GM19035 (cell line): ENCODE data around the gene SOX8.

Experiments used
- ATAC-seq: cut with Tn5 transposase; IDR thresholded peaks from one replicate; pipeline ENCODE4 v1.9.1; 2021; ENCODE audit not compliant: unreplicated experiment

The SOX8 gene

DNA sequence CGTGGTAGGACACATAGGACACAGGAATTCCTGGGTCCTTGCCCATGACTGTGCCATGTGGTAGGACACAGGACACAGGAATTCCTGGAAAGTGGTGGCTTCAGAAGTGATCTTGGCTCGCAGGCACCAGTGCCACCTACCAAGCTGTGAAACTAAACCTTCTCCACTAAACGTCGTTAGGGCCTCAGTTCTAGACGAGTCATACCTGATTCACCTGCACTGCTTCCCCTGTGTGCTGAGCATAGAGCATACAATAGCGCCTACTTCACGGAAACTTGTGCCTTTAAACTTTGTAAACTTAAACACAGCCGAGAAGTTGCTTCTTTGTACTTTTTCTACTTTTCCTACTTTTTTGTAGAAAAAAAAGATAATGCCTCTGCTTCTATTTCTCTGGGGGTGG, 4.8 kb downstream of the SOX8 start:
- no peak for ATAC-seq

DNA sequence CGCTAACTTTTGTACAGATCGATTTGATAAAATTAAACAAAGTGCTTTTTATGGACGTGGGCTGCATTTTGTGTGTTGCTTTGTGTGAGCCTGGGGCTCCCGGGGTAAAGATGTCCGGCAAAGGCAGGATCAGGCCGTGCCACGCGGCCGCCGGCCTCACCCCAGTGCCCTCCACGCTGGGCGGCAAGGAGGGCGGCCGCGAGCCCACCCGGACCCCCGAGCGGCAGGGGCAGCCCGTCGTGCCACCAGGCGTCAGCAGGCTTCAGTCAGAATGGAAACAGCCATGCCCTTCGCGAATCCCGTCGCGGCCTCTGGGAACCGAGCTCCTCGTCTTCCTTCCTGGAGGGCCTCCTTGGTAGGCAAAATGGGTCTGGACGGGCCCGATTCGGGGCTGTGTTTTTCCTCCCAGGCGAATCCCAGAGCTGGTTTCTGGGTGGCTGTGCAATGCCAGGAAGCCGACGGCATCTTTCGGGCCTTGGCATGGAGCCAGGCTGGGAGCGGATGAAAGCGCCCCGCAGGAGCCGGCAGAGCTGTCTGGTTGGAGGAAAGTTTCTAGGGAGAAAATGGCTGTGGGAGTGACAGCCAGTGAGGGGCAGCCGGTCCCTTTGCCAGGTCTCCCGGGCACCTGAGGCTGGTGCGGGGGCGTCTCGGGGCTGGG, 5.5 kb downstream of the SOX8 start:
- ATAC-seq, result no peak

DNA sequence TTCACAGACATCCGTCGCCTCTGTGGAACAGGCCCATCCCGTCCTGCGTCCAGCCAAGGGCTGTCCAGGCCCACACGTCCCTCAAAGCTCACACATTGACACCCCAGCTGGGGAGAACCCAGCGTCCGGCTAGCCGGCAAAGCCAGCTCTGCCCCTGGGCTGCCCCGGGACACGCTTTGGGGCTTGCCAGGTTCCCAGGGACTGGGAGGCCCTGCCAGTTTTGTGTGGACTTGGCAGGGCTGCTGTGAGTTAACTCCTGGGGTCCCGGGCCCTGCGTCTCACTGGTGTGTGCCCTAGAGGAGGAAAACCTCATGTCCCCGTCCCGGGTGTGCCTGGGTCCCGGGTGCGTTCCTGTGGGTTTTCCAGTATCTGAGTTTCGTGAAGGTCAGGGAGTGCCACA, 6.3 kb downstream of the SOX8 start:
- no peak for ATAC-seq

DNA sequence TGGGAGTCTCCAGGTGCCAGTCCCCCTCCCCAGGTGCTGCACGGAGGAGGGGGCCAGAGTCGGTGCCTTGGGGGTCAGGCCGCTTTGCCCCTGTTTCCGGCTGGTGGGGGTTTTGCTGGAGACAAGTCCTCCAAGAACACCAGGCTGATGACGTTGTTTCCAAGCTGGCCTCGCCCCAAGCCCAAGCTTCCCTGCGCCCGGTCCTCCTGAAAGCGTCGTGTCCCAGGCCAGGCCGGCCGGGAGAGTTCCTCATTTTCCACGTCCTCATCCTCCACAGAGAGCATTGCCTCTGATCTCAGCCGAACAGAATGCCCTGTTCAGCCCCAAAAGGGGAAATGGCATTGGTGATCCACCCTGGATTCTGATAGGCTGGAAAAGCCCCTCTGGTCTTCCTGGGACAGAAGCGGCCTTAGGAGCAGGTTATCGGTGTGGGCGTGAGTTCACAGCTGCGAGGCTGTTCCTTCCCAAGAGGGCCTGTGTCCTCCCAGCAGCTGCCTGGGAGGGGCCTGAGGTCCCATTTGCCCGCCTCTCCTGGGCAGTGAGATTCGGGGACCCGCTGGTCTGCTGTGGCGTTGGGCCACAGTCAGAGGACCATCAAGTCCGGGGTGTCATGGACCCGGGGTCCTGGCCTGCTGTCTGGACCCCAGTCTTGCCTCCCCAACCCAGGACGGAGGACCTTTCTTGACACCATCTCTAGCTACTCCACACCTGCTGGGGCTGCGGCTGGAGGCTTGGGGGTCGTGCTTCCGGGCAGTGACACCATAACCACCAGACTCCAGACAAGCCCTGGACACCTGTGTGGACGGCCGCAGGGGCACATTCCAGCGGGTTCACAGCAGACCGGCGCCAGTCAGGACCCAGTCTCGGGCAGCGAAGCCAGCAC, 7.1 kb downstream of the SOX8 start:
- no peak for ATAC-seq

DNA sequence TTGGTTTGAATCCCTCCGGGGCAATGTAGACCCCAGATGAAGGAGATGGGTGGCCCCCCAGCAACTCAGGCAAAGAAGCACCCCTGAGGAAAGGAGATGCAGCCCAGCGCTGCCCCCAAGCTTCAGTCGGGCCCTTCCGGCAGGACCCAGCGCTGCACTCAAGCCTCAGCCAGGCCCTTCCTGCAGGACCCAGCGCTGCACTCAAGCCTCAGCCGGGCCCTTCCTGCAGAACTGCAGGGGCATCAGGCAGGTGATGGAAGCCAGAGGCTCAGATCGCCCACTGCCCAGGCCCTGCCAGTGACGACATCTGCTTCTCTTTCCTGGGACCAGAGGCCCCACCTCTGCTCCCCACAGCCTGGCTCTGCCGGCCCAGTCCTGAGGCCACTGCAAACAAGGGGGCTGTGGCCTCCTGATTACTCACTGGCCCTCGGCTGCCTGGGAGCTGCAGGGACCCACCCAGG, 7.8 kb downstream of the SOX8 start:
- ATAC-seq, result no peak

DNA sequence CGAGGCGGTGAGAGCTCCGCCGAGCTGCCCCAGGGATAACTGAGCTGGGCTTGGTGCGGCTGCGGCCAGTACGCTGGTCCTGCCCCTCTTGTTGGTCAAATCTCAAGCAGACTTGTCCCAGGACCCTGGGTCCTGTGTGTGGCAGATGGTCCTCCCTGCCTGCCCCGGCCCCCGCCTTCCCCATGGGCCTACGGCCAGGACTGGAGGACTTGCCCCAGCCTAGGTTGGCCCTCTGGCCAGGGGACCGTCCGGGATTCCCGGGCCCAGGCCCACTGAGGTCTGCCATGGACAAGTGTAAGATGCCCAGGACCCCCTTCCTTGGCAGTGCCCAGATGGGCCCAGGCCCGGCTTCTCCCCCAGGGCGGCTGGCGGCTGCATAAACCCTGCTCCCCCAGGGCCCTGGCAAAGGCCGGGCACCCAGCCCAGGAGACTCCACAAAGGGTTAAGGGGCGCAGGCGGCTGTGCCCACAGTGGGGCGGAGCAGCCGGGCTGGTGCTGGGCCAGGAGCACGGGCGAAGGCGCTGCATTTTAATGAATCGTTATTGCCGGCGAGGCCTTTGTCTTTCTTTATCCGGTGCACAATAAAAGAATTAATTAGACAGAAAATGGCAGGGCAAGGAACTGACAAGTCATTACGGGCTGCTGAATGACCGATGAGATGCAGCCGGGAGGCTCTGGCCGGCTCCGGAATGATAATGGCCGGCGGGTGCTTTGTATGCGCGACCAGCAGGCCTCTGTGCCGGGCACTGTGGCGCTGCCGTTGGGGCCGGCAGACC, 9.1 kb downstream of the SOX8 start:
- ATAC-seq, result no peak

DNA sequence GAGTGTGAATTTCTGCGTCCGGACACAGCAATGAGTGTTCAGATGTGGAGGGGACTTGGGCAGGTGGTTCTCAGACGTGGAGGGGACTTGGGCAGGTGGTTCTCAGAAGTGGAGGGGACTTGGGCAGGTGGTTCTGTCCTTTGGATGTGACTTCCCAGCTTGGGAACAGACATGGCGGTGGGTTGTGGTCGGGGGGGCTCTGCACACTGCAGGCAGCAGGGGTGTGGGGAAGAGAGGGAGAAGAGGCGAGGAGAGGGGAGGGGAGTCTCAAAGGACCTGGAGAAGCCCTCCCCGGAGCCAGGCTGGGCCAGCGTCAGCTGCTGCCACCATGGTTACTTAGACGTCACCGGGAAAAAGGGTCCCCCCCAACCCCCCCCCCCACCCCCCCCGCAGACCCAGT, 9.8 kb downstream of the SOX8 start:
- ATAC-seq, result no peak

DNA sequence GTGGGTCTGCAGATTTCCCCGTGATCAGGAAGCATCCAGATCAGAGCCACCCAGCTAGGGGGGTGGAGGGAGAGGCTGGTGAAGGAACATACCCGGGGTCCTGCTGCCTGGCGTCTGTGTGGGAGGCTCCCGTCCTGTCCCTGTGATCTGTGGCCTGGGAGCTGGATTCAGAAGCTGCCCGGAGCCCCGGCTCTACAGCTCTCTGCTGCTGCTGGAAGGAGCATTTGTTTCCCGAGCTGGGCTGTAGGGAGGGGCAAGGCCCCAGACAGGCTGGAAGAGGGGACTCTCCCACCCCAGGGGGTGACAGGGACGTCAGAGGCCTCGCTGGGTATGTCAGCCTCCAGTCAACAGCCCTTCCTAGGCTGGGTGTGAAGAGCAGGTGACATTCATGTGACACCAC, 10.2 kb downstream of the SOX8 start:
- no peak for ATAC-seq

DNA sequence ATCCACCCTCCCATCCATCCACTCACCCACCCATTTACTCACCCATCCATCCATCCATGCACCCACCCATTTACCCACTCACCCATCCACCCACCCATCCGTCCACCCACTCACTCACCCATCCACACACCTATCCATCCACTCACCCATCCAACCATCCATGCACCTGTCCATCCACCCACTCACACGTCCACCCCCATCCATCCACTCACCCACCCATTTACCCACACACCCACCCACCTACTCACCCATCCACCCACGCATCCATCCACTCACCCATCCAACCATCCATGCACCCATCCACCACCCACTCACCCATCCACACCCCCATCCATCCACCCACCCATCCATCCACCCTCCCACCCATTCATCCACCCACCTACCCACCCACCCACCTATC, 12.2 kb downstream of the SOX8 start:
- ATAC-seq, result no peak

DNA sequence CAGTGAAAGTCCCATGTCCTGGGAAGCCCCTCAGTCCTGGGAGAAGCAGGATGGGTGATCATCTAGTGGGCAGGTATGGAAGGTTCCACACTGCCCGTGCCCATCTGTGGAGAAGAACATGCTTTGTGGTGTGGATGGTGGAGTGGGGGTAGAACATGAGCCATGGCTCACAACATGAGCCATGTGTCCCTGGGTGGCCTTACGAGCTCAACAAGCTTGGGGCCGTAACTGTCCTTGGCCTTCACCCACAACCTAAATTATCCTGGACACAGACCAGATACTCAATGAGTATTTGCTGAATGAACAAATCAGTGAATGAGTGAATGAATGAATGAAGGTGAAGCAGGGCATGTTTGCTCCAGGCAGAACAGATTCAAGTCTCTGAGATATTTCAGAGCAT, 13.5 kb downstream of the SOX8 start:
- ATAC-seq, result no peak

DNA sequence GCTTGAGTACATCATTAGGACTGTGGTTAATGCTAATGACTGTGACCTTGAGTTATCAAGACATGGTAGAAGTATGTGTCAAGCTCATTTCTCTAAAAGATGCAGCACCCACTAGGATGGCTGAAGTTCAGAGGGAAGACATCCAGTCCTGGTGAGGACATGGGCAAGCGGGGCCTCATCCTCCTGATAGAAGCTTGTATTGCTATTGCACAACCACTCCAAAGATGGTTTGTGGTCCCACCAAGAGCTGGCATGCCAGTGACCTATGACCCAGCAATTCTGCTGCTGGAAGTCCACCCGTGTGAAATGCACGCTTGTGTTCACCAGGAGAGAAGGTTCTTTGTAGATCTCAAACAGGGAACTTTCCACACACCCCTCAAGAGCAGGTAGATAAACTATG, 14.2 kb downstream of the SOX8 start:
- ATAC-seq, result no peak

DNA sequence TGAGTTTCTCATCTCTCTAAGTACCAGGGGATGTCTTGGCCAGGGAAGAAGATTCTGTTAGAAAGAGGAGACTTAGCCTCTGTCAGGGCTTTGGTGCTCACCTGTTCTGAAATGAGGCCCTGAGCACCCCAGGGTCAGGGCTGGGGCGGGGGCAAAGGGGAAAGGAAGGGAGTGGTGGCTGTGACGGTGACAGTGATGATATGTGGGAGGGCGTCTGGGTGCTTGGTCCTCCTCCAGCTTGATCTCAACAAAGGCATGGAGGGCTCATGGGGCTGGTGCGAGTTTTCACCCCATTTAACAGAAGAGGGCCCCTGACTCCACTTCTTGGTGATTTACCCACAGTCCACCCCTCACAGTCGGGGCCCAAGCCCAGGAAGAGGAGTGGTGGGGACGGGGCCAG, 15.1 kb downstream of the SOX8 start:
- no peak for ATAC-seq

DNA sequence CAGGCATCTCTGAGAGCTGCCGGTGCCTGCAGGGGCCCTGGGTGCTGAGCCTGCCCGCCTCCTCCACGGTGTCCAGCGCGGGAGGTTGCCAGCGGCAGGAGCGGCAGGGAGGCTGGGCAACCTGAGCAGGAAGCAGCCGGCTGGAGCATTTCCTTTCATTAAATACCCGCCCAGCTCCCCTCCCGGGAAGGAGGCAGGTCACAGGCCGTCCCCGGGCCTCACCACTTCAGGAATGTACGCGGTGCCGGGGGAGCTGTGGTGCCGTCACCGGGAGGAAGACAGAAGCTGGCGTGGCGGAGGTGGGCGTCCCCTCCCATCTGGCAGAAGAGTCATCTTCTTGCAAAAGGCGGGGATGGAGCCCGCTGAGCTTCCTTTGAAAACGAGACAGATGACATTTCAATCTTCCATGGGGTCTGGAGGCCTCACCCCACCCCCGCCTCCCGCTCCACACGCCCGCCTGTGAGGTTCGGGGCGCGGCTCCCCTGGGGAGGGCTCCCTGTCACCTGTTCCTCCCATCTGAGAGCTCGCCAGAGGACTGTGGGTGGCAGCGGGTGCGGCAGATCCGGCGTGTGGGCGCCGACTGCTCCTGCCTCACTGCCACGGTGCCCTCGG, 16.0 kb downstream of the SOX8 start:
- no peak for ATAC-seq

DNA sequence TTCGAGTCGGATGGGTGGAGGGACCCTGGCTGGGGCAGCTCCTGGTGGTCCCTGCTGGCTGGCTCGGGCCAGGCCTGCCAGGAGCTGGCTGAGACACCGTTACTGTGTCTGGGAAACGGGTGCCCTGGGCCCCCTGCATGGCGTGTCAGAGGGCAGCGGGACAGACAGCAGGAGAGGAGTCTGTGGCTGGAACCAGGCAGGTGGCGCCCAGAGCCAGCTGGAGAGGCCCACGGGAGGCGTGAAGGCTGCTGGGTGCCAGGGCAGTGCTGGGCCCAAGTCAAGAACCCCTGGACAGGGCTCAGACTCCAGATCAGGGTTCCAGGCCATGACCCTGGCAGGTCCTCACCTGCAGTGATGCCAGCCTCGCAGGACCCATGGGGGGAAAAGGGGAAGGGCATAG, 16.6 kb downstream of the SOX8 start:
- no peak for ATAC-seq

DNA sequence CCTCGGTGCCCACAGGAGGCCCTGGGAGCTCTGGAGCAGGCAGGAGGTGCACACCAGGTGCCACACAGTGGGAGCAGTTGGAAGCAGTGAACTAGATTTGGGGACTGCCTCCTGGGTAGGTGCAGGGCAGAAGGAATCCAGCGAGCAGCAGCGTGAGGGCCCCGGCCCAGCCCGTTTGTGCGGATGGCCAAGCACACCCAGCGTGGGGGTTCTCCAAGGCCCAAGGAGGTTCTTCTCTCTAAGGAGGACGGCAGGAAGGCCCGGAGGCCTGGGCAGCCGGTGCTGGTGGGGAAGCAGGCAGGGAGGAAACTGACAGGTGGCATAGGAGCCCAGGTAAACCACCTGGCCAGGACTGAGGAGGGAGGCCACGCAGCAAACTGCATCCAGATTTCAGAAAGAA, 17.0 kb downstream of the SOX8 start:
- no peak for ATAC-seq

DNA sequence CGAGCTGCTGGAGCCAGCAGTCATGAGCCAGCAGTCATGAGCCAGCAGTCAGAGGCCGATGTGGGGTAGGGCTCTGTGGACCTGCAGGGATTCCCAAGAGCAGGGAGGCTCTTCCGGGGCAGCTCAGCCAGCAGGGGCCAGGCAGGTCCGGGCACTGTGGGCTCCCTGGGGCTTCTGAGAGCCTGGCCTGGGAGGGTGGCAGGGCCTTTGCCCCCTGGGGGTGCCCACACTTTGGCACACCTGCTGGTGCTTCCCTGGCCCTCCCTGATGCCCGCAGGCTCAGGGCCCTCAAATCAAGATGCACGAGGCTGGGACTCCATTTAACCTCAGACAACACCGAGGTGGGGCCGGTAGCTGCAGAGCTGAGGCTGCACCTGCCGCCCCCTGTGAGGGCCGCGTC, 18.1 kb downstream of the SOX8 start:
- no peak for ATAC-seq

DNA sequence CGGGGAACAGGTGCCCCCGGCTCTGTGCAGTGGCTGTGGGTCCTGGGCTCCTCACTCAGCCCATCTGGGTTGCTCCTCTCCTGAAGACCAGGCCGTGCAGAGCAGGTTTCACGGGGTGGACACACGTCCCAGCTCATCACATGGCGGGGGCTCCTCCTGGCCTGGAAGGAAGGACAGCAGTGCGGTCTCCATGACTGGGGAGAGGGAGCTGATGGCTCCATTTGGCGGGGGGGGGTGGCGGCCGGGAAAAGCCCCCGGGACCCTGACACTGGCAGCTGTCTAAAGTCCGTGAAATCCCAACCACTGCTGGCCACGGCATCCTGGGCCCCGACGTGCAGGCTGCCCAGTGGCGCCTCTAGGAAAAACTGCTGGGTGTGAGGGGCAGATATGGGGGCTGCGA, 19.0 kb downstream of the SOX8 start:
- ATAC-seq, result no peak

DNA sequence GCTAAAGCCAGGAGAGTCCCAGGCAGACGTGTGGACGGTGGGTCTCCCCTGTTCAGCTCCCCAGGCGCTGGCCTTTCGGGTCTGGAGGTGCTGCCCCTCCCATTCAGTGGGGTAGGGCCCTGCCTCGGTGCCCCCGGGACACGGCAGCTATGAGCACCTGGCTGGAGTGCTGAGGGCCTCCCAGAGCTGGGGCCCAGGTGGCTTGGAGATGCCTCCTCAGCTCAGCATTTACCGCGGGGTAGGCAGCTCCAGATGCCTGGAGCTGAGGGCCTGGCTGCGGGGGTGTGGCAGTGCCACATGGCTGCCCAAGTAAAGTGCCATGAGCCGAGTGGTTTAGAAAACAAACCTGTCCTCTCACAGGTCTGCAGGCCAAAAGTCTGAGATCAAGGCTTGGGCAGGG, 19.5 kb downstream of the SOX8 start:
- no peak for ATAC-seq

DNA sequence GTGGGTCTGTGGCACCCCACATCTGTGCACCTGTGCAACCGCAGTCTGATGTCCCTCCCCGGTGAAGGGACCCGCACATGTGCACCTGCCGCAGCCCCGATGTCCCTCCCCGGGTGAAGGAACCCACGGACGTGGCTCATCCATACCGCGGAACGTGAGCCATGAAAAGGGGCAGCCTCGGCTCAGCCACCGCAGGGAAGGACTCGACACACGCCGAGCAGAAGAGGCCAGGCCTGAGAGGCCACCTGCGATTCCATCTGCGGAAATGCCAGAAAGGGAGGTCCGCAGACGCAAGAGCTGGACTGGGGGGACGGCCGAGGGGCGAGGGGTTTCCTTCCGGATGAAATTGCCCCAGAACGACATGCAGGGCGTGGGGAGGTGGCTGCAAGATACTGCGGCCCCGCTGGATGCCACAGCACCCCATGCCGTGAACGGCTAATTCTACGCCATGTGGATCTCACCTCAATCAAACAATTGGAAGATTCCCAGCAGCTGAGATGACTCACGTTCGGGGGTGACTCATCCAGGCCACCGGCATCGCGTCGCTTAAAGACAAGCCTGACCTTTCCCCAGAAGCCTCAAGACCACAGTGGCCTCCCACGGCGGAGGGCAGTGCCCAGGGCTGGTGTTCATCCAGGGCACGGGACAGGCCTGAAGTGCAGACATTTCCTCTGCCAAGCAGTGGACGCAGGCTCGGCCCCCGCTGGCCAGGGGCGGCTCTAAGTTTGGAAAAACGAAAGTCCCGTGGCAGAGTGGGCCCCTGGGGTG, 21.0 kb downstream of the SOX8 start:
- no peak for ATAC-seq
